Mesenchymal stem cell (in vitro differentiated cells and primary cell): ENCODE measurements around the gene CCT3.

Experiments used
- DNase-seq: peaks from one replicate; pipeline ENCODE4 v3.0.0-alpha.2; 2013
- H2AFZ ChIP-seq: one replicate; pipeline ENCODE4 v1.6.1; 2013; ENCODE audit warnings: low read depth, mild to moderate bottlenecking, control low read depth, inconsistent platforms, low read length, moderate library complexity
- H2AK5ac ChIP-seq: 2 replicates; pipeline ENCODE4 v1.6.1; 2013; ENCODE audit warnings: low read length, moderate library complexity, mild to moderate bottlenecking, inconsistent platforms; ENCODE audit not compliant: severe bottlenecking
- H2BK120ac ChIP-seq: one replicate; pipeline ENCODE4 v1.6.1; 2013; ENCODE audit warnings: low read depth, mild to moderate bottlenecking, inconsistent platforms, low read length, moderate library complexity
- H2BK12ac ChIP-seq, 2 experiments: one replicate each; pipeline ENCODE4 v1.6.1; 2013; ENCODE audit warnings: inconsistent platforms in 2 of 2, low read length in 2 of 2, mild to moderate bottlenecking in 2 of 2, moderate library complexity in 2 of 2, control low read depth in 1 of 2
- H2BK15ac ChIP-seq: one replicate; pipeline ENCODE4 v1.6.1; 2013; ENCODE audit warnings: mild to moderate bottlenecking, low read depth, inconsistent platforms; ENCODE audit not compliant: poor library complexity, severe bottlenecking
- H2BK5ac ChIP-seq: 2 replicates; pipeline ENCODE4 v1.6.1; 2013; ENCODE audit warnings: low read depth, mild to moderate bottlenecking, low read length, control low read depth, inconsistent platforms; ENCODE audit not compliant: poor library complexity, severe bottlenecking
- H3K14ac ChIP-seq, 2 experiments: one replicate each; pipeline ENCODE4 v1.6.1; 2013; ENCODE audit warnings: inconsistent platforms in 2 of 2, low read length in 2 of 2, control low read depth in 1 of 2, mild to moderate bottlenecking in 1 of 2, moderate library complexity in 1 of 2
- H3K18ac ChIP-seq, 2 experiments: one replicate each; pipeline ENCODE4 v1.6.1; 2013; ENCODE audit warnings: inconsistent platforms in 2 of 2, low read length in 2 of 2, control low read depth in 1 of 2, low read depth in 1 of 2, mild to moderate bottlenecking in 1 of 2
- H3K23ac ChIP-seq, 2 experiments: one replicate each; pipeline ENCODE4 v1.6.1; 2013; ENCODE audit warnings: inconsistent platforms in 2 of 2, low read length in 2 of 2, mild to moderate bottlenecking in 2 of 2, moderate library complexity in 2 of 2, control low read depth in 1 of 2
- H3K27ac ChIP-seq: 2 replicates; pipeline ENCODE4 v1.5.1; 2013; ENCODE audit warnings: mild to moderate bottlenecking, moderate library complexity, low read length, control low read depth, inconsistent platforms; ENCODE audit not compliant: poor library complexity, severe bottlenecking
- H3K27me3 ChIP-seq, 2 experiments: 2 replicates each; pipeline versions ENCODE4 v1.6.1 to v1.7.0; 2013; ENCODE audit warnings: low read length in 2 of 2, mild to moderate bottlenecking in 2 of 2, moderate library complexity in 2 of 2, control low read depth in 1 of 2, inconsistent platforms in 1 of 2; ENCODE audit not compliant: control insufficient read depth in 1 of 2, insufficient read depth in 1 of 2
- H3K36me3 ChIP-seq, 2 experiments: 2 replicates each; pipeline versions ENCODE4 v1.6.1 to v1.7.0; 2013; ENCODE audit warnings: low read length in 2 of 2, control low read depth in 1 of 2, inconsistent platforms in 1 of 2, low read depth in 1 of 2, mild to moderate bottlenecking in 1 of 2; ENCODE audit not compliant: insufficient read depth in 2 of 2, control insufficient read depth in 1 of 2
- H3K4ac ChIP-seq, 2 experiments: one replicate each; pipeline ENCODE4 v1.6.1; 2013; ENCODE audit warnings: inconsistent platforms in 2 of 2, low read length in 2 of 2, mild to moderate bottlenecking in 2 of 2, moderate library complexity in 2 of 2, control low read depth in 1 of 2, low read depth in 1 of 2
- H3K4me1 ChIP-seq: 2 replicates; pipeline ENCODE4 v1.6.1; 2013; ENCODE audit warnings: low read depth, low read length, control low read depth; ENCODE audit not compliant: control insufficient read depth, insufficient read depth
- H3K4me2 ChIP-seq: 2 replicates; pipeline ENCODE4 v1.6.1; 2013; ENCODE audit warnings: low read length, mild to moderate bottlenecking, inconsistent platforms; ENCODE audit not compliant: poor library complexity, severe bottlenecking
- H3K4me3 ChIP-seq, 2 experiments: 2 replicates each; pipeline versions ENCODE4 v1.5.1 to v1.7.0; 2013; ENCODE audit warnings: low read length in 2 of 2, mild to moderate bottlenecking in 2 of 2, control low read depth in 1 of 2, low read depth in 1 of 2; ENCODE audit not compliant: insufficient read depth in 1 of 2
- H3K79me1 ChIP-seq: replicated peaks from 2 replicates; pipeline ENCODE4 v1.6.1; 2013; ENCODE audit warnings: mild to moderate bottlenecking, control low read depth, low read length, inconsistent platforms; ENCODE audit not compliant: poor library complexity, severe bottlenecking
- H3K9ac ChIP-seq: 2 replicates; pipeline ENCODE4 v1.7.0; 2013; ENCODE audit warnings: mild to moderate bottlenecking, low read length, moderate library complexity
- H3K9me3 ChIP-seq: 2 replicates; pipeline ENCODE4 v1.7.0; 2013; ENCODE audit warnings: mild to moderate bottlenecking, low read length; ENCODE audit not compliant: control insufficient read depth
- H4K8ac ChIP-seq: one replicate; pipeline ENCODE4 v1.6.1; 2013; ENCODE audit warnings: inconsistent platforms, mild to moderate bottlenecking, low read length, moderate library complexity
- H4K91ac ChIP-seq: one replicate; pipeline ENCODE4 v1.6.1; 2013; ENCODE audit warnings: mild to moderate bottlenecking, low read length, inconsistent platforms
- WGBS: methylation state at CpG from one replicate; pipeline ENCODE4 v1.1.7; 2013; ENCODE audit warnings: mixed read lengths; 5-methylcytosine and 5-hydroxymethylcytosine counted together

Gene CCT3

GRCh38 chr1:156263288-156263655, 74.8 kb downstream of the CCT3 start:
- H3K27me3 ChIP-seq: no peaks in the 10 kb centered on the region
- no peaks in the 10 kb centered on the region for H3K9me3 ChIP-seq
- no peak overlapping the region for H3K4me3 ChIP-seq
- no peak overlapping the region for H3K4me2 ChIP-seq
- H3K4ac ChIP-seq: no peak overlapping the region
- no peak overlapping the region for H4K91ac ChIP-seq
- no peak overlapping the region for H2AFZ ChIP-seq
- WGBS: 93% methylated on average over 9 of the region's 9 CpGs
- no peaks in the 10 kb centered on the region for H3K4me1 ChIP-seq
- no peak for DNase-seq
- no peak overlapping the region for H3K18ac ChIP-seq
- H2AK5ac ChIP-seq: no peak overlapping the region
- H3K79me1 ChIP-seq: peaks cover 31% of the 10 kb centered on the region
- H4K8ac ChIP-seq: no peak overlapping the region
- H3K23ac ChIP-seq: no peak overlapping the region
- H3K27ac ChIP-seq: no peak overlapping the region
- peak overlapping the region; percentile 12 for H3K9ac ChIP-seq
- no peak overlapping the region for H2BK120ac ChIP-seq
- H2BK15ac ChIP-seq: no peak overlapping the region
- no peak overlapping the region for H2BK5ac ChIP-seq
- no peak overlapping the region for H2BK12ac ChIP-seq
- peaks cover 86 to 89% of the 10 kb centered on the region in 2 experiments for H3K36me3 ChIP-seq
- no peak overlapping the region for H3K14ac ChIP-seq

- H2AK5ac ChIP-seq: no peak overlapping the region
- H3K4ac ChIP-seq: no peak overlapping the region
- no peak overlapping the region for H2BK12ac ChIP-seq
- no peak overlapping the region for H4K8ac ChIP-seq
- no peaks in the 10 kb centered on the region for H3K9me3 ChIP-seq
- H3K27me3 ChIP-seq: no peaks in the 10 kb centered on the region
- no peak for DNase-seq
- no peak overlapping the region for H3K4me2 ChIP-seq
- H3K27ac ChIP-seq: no peak overlapping the region
- peaks cover 37% of the 10 kb centered on the region for H3K79me1 ChIP-seq
- H3K4me3 ChIP-seq: peak overlapping the region in 1 of 2 experiments; percentile 21
- H4K91ac ChIP-seq: no peak overlapping the region
- H2BK120ac ChIP-seq: no peak overlapping the region
- H3K9ac ChIP-seq: peak overlapping the region; percentile 38
- H3K14ac ChIP-seq: no peak overlapping the region
- H2BK15ac ChIP-seq: no peak overlapping the region
- no peak overlapping the region for H2BK5ac ChIP-seq
- no peak overlapping the region for H3K18ac ChIP-seq
- H3K36me3 ChIP-seq: peaks cover 86 to 89% of the 10 kb centered on the region in 2 experiments
- no peak overlapping the region for H3K23ac ChIP-seq
- no peak overlapping the region for H2AFZ ChIP-seq
- 81% methylated on average over 9 of the region's 9 CpGs for WGBS
- no peaks in the 10 kb centered on the region for H3K4me1 ChIP-seq
These were observed 75.4 kb downstream of the CCT3 start for GRCh38 chr1:156262461-156263287.

GRCh38 chr1:156260896-156261295, 77.2 kb downstream of the CCT3 start:
- H2AFZ ChIP-seq: no peak overlapping the region
- H4K91ac ChIP-seq: no peak overlapping the region
- no peaks in the 10 kb centered on the region for H3K9me3 ChIP-seq
- H3K4ac ChIP-seq: no peak overlapping the region
- peaks cover 85 to 88% of the 10 kb centered on the region in 2 experiments for H3K36me3 ChIP-seq
- DNase-seq: no peak
- no peak overlapping the region for H2BK120ac ChIP-seq
- no peak overlapping the region for H2BK5ac ChIP-seq
- no peak overlapping the region for H2BK15ac ChIP-seq
- H3K27ac ChIP-seq: no peak overlapping the region
- no peak overlapping the region for H3K9ac ChIP-seq
- no peak overlapping the region for H3K4me3 ChIP-seq
- peaks cover 37% of the 10 kb centered on the region for H3K79me1 ChIP-seq
- H3K18ac ChIP-seq: no peak overlapping the region
- no peak overlapping the region for H2BK12ac ChIP-seq
- no peak overlapping the region for H4K8ac ChIP-seq
- no peak overlapping the region for H3K14ac ChIP-seq
- H2AK5ac ChIP-seq: no peak overlapping the region
- WGBS: 100% methylated on average over 2 of the region's 2 CpGs
- no peaks in the 10 kb centered on the region for H3K4me1 ChIP-seq
- H3K4me2 ChIP-seq: no peak overlapping the region
- H3K27me3 ChIP-seq: no peaks in the 10 kb centered on the region
- H3K23ac ChIP-seq: no peak overlapping the region

- Histone ChIP-seq H3K9ac (no peak overlapping the region), H3K4me3 (no peak overlapping the region), H3K36me3 (peaks cover 81 to 84% of the 10 kb centered on the region in 2 experiments), H4K8ac (no peak overlapping the region), H3K79me1 (peaks cover 32% of the 10 kb centered on the region), H3K18ac (no peak overlapping the region), H3K4me2 (no peak overlapping the region), H3K9me3 (no peaks in the 10 kb centered on the region), H3K14ac (no peak overlapping the region), H3K4me1 (no peaks in the 10 kb centered on the region), H2BK15ac (no peak overlapping the region), H2BK12ac (no peak overlapping the region), H2BK120ac (no peak overlapping the region), H2AK5ac (no peak overlapping the region), H4K91ac (no peak overlapping the region), H3K27me3 (no peaks in the 10 kb centered on the region), H3K23ac (no peak overlapping the region), H3K27ac (no peak overlapping the region), H2AFZ (no peak overlapping the region), H2BK5ac (no peak overlapping the region), H3K4ac (no peak overlapping the region)
- peak; percentile 32 for DNase-seq
- 86% methylated on average over 1 of the region's 3 CpGs for WGBS
These were observed 78.3 kb downstream of the CCT3 start for GRCh38 chr1:156259805-156260204.
